ENCODE data around the gene MBOAT7.

GRCh38 chr19:54156953-54157352 is 32.4 kb downstream of the MBOAT7 start:
- no peak for TF ChIP-seq CTCF (IDR thresholded peaks at IDR 0.05)
- TF ChIP-seq POLR2A (IDR thresholded peaks at IDR 0.05): no peak

All from Peyer's patch (tissue), 4 donors.